ENCODE results near the gene NTHL1. TPM values are rescaled to one million over a fixed set of nuclear protein-coding genes. Genes with fewer than 3 reads are reported as not detected.

The NTHL1 gene
- total and polyA plus RNA-seq, 2 experiments from 2014 or later, result 84.6 to 87.9 TPM

- Mint-ChIP-seq H3K36me3 (ENCODE audit: low read depth) (peaks cover 3% of the 10 kb centered on the region; the same call in 1 of the 3 replicates), H3K9me3 (no peaks in the 10 kb centered on the region), H3K4me1 (peaks cover 12% of the 10 kb centered on the region), H3K4me3 (peak within 1 kb of the TSS; percentile 81), H3K27me3 (ENCODE audit: insufficient read depth, low read depth, poor library complexity) (peaks cover 22% of the 10 kb centered on the region), H3K27ac (no peak within 1 kb of the TSS)
- Histone ChIP-seq H3K27me3 (ENCODE audit: insufficient read depth) (peaks cover 43% of the 10 kb centered on the region), H4K20me1 (replicated peaks; ENCODE audit: insufficient read depth) (no peaks in the 10 kb centered on the region), H2AFZ (peak within 1 kb of the TSS; percentile 72; the same call in 1 of the 2 replicates), H3K4me3 (peak within 1 kb of the TSS; percentile 60), H3K79me2 (replicated peaks; ENCODE audit: insufficient read depth) (no peaks in the 10 kb centered on the region), H3K4me2 (peak within 1 kb of the TSS; percentile 85), H3F3A (replicated peaks; ENCODE audit: low read depth) (peaks cover 5% of the 10 kb centered on the region), H3K4me1 (ENCODE audit: insufficient read depth) (no peaks in the 10 kb centered on the region; the same call in 1 of the 2 replicates), H3K27ac (ENCODE audit: low read depth) (no peak within 1 kb of the TSS), H3K9me2 (ENCODE audit: insufficient read depth) (no peaks in the 10 kb centered on the region), H3K36me3 (ENCODE audit: insufficient read depth) (no peaks in the 10 kb centered on the region)
- ATAC-seq (peak; percentile 6), DNase-seq (ENCODE audit: low spot score) (peak; percentile 53)
- TF ChIP-seq EZH2 (IDR thresholded peaks at IDR 0.05; ENCODE audit: low read depth, unreplicated experiment), result no peak
- no peak for TF ChIP-seq EZH2phosphoT487 (IDR thresholded peaks at IDR 0.05; ENCODE audit: unreplicated experiment)
- TF ChIP-seq, protein P1, sequence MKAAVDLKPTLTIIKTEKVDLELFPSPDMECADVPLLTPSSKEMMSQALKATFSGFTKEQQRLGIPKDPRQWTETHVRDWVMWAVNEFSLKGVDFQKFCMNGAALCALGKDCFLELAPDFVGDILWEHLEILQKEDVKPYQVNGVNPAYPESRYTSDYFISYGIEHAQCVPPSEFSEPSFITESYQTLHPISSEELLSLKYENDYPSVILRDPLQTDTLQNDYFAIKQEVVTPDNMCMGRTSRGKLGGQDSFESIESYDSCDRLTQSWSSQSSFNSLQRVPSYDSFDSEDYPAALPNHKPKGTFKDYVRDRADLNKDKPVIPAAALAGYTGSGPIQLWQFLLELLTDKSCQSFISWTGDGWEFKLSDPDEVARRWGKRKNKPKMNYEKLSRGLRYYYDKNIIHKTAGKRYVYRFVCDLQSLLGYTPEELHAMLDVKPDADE (IDR thresholded peaks at IDR 0.05), result no peak
- no peak for TF ChIP-seq ZNF331 (CRISPR knock-in tag; IDR thresholded peaks at IDR 0.05; ENCODE audit: low read depth)
- no peak for TF ChIP-seq JUNB (IDR thresholded peaks at IDR 0.05; ENCODE audit: unreplicated experiment)
- no peak for TF ChIP-seq REST (IDR thresholded peaks at IDR 0.05; ENCODE audit: unreplicated experiment)
- no peak for TF ChIP-seq ZNF114 (CRISPR knock-in tag; IDR thresholded peaks at IDR 0.05)
- TF ChIP-seq STAT1 (IDR thresholded peaks at IDR 0.05; ENCODE audit: unreplicated experiment), result no peak
- no peak for TF ChIP-seq POLR2AphosphoS5 (IDR thresholded peaks at IDR 0.05; ENCODE audit: low read depth)
- no peak for TF ChIP-seq CREB1 (CRISPR knock-in tag; IDR thresholded peaks at IDR 0.05; ENCODE audit: low read depth)
- no peak for TF ChIP-seq NANOG (IDR thresholded peaks at IDR 0.05; ENCODE audit: borderline replicate concordance)
- TF ChIP-seq, protein P2, sequence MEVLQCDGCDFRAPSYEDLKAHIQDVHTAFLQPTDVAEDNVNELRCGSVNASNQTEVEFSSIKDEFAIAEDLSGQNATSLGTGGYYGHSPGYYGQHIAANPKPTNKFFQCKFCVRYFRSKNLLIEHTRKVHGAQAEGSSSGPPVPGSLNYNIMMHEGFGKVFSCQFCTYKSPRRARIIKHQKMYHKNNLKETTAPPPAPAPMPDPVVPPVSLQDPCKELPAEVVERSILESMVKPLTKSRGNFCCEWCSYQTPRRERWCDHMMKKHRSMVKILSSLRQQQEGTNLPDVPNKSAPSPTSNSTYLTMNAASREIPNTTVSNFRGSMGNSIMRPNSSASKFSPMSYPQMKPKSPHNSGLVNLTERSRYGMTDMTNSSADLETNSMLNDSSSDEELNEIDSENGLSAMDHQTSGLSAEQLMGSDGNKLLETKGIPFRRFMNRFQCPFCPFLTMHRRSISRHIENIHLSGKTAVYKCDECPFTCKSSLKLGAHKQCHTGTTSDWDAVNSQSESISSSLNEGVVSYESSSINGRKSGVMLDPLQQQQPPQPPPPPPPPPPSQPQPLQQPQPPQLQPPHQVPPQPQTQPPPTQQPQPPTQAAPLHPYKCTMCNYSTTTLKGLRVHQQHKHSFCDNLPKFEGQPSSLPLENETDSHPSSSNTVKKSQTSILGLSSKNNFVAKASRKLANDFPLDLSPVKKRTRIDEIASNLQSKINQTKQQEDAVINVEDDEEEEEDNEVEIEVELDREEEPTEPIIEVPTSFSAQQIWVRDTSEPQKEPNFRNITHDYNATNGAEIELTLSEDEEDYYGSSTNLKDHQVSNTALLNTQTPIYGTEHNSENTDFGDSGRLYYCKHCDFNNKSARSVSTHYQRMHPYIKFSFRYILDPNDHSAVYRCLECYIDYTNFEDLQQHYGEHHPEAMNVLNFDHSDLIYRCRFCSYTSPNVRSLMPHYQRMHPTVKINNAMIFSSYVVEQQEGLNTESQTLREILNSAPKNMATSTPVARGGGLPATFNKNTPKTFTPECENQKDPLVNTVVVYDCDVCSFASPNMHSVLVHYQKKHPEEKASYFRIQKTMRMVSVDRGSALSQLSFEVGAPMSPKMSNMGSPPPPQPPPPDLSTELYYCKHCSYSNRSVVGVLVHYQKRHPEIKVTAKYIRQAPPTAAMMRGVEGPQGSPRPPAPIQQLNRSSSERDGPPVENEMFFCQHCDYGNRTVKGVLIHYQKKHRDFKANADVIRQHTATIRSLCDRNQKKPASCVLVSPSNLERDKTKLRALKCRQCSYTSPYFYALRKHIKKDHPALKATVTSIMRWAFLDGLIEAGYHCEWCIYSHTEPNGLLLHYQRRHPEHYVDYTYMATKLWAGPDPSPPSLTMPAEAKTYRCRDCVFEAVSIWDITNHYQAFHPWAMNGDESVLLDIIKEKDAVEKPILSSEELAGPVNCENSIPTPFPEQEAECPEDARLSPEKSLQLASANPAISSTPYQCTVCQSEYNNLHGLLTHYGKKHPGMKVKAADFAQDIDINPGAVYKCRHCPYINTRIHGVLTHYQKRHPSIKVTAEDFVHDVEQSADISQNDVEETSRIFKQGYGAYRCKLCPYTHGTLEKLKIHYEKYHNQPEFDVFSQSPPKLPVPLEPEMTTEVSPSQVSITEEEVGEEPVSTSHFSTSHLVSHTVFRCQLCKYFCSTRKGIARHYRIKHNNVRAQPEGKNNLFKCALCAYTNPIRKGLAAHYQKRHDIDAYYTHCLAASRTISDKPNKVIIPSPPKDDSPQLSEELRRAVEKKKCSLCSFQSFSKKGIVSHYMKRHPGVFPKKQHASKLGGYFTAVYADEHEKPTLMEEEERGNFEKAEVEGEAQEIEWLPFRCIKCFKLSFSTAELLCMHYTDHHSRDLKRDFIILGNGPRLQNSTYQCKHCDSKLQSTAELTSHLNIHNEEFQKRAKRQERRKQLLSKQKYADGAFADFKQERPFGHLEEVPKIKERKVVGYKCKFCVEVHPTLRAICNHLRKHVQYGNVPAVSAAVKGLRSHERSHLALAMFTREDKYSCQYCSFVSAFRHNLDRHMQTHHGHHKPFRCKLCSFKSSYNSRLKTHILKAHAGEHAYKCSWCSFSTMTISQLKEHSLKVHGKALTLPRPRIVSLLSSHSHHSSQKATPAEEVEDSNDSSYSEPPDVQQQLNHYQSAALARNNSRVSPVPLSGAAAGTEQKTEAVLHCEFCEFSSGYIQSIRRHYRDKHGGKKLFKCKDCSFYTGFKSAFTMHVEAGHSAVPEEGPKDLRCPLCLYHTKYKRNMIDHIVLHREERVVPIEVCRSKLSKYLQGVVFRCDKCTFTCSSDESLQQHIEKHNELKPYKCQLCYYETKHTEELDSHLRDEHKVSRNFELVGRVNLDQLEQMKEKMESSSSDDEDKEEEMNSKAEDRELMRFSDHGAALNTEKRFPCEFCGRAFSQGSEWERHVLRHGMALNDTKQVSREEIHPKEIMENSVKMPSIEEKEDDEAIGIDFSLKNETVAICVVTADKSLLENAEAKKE (CRISPR knock-in tag; IDR thresholded peaks at IDR 0.05), result no peak
- TF ChIP-seq CTCF (conservative IDR thresholded peaks at IDR 0.05; ENCODE audit: low read depth in 2 of 2), result no peak
Observed at GRCh38 chr16:2026461-2027023, 21.1 kb downstream of the NTHL1 start, which contains the start of gene NHERF2. Gene NHERF2, plus strand, starts transcription at chr16:2026902. Its CDS starts 104 bp downstream, at chr16:2027006.

Data from GM23338 (cell line).